Osteocyte (in vitro differentiated cells): ENCODE measurements around the gene CHST11. TPM values are rescaled to one million over a fixed set of nuclear protein-coding genes. Genes with fewer than 3 reads are reported as not detected.
"Not testable (repeated sequence)": the region's sequence is repeated elsewhere in the genome, so short reads cannot be mapped to it uniquely, and the experiment has no call there.

ENCODE experiments used
- DNase-seq: peaks from one replicate; pipeline ENCODE4 v3.0.0; 2021; ENCODE audit warnings: mixed read lengths; ENCODE audit not compliant: unreplicated experiment; ENCODE audit errors: extremely low spot score
- H3K27ac Mint-ChIP-seq: one replicate; pipeline ENCODE4 v1.8.0; 2021; ENCODE audit warnings: mild to moderate bottlenecking, mixed read lengths; ENCODE audit not compliant: unreplicated experiment
- H3K27me3 Mint-ChIP-seq: one replicate; pipeline ENCODE4 v1.8.0; 2021; ENCODE audit warnings: mixed read lengths; ENCODE audit not compliant: unreplicated experiment
- H3K36me3 Mint-ChIP-seq: one replicate; pipeline ENCODE4 v1.8.0; 2021; ENCODE audit warnings: mixed read lengths; ENCODE audit not compliant: unreplicated experiment
- H3K4me1 Mint-ChIP-seq: one replicate; pipeline ENCODE4 v1.8.0; 2021; ENCODE audit warnings: mixed read lengths; ENCODE audit not compliant: unreplicated experiment
- H3K4me3 Mint-ChIP-seq: one replicate; pipeline ENCODE4 v1.8.0; 2021; ENCODE audit warnings: mild to moderate bottlenecking, moderate library complexity, mixed read lengths; ENCODE audit not compliant: unreplicated experiment
- H3K9me3 Mint-ChIP-seq: one replicate; pipeline ENCODE4 v1.8.0; 2021; ENCODE audit warnings: mixed read lengths; ENCODE audit not compliant: unreplicated experiment
- CTCF ChIP-seq: fragments of 200-600 bp; sonication (generic); IDR thresholded peaks from 2 replicates; pipeline ENCODE4 v1.5.0; 2021; ENCODE audit warnings: antibody characterized with exemption, mild to moderate bottlenecking, moderate library complexity
- total RNA-seq: library from RNA; stranded (reverse); gene quantifications from 2 replicates; pipeline ENCODE4 v1.2.1, GENCODE V29; 2021

CHST11 gene
- total RNA-seq, 1 donor from 2014 or later, result 7.5 TPM

- H3K36me3 Mint-ChIP-seq, result peaks cover 2% of the 10 kb centered on the region
- DNase-seq, result no peak
- no peak overlapping the region for H3K4me3 Mint-ChIP-seq
- no peak for TF ChIP-seq CTCF
- H3K4me1 Mint-ChIP-seq, result peaks cover 35% of the 10 kb centered on the region
- H3K9me3 Mint-ChIP-seq, result peaks cover 6% of the 10 kb centered on the region
- H3K27me3 Mint-ChIP-seq, result peaks cover 3% of the 10 kb centered on the region
- H3K27ac Mint-ChIP-seq, result no peak overlapping the region
Measured at GRCh38 chr12:104526751-104527150, 70.0 kb downstream of the CHST11 start.

DNA sequence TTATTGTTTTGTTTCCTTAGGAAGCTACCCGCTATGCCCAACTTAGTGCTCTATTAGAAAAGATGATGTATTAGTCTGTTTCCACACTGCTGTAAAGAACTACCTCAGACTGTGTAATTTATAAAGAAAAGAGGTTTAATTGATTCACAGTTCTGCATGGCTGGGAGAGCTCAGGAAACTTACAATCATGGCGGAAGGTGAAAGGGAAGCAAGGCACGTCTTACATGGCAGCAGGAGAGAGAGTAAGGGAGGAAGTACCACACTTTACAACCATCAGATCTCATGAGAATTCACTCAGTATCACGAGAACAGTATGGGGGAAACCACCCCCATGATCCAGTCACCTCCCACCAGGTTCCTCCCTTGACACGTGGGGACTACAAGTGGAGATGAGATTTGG lies 70.9 kb downstream of the CHST11 start:
- peaks cover 30% of the 10 kb centered on the region for H3K4me1 Mint-ChIP-seq
- not testable (repeated sequence) for H3K9me3 Mint-ChIP-seq, DNase-seq, H3K4me3 Mint-ChIP-seq, H3K36me3 Mint-ChIP-seq, H3K27ac Mint-ChIP-seq, H3K27me3 Mint-ChIP-seq

DNA sequence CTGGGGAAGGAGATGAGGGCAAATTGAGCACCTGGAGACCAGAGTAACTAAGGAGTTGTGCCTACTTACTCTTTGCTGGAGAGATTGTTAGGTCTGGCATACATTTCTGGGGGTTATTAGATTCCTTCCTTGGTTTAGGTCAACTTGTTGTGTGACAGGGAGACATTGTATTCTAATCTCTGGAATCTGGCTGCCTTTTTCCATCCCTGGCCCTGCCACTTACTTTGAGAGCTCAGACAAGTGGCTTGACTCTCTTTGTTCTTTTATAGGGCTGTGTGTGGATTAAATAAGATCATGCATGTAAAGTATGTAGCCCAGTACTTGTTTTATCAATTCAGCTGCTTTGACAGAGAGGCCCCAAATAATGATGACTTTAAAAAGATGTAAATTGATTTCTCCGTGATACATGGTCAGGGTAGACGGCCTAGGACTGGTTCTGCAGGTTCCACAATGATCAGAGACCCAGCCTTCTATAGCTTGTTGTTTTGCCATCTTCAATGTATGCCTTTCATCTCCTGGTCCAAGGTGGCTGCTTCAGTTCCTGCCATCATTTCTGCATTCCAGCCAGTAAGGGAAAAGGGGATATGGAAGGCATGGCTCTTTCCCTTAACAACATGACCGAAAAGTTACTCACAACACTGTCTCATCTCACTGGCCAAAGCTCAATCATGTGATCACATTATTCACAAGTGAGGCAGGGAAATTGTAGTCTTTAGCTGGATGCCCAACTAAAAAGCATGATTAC lies 72.6 kb downstream of the CHST11 start:
- peaks cover 2% of the 10 kb centered on the region for H3K36me3 Mint-ChIP-seq
- no peak for TF ChIP-seq CTCF
- peaks cover 15% of the 10 kb centered on the region for H3K4me1 Mint-ChIP-seq
- peaks cover 3% of the 10 kb centered on the region for H3K27me3 Mint-ChIP-seq
- no peak for DNase-seq
- H3K9me3 Mint-ChIP-seq, result peaks cover 6% of the 10 kb centered on the region
- H3K27ac Mint-ChIP-seq, result no peak overlapping the region
- H3K4me3 Mint-ChIP-seq, result no peak overlapping the region

- no peak for TF ChIP-seq CTCF
- H3K4me3 Mint-ChIP-seq, result no peak overlapping the region
- peaks cover 3% of the 10 kb centered on the region for H3K27me3 Mint-ChIP-seq
- H3K4me1 Mint-ChIP-seq, result peaks cover 23% of the 10 kb centered on the region
- no peak overlapping the region for H3K27ac Mint-ChIP-seq
- H3K9me3 Mint-ChIP-seq, result peaks cover 6% of the 10 kb centered on the region
- DNase-seq, result no peak
- H3K36me3 Mint-ChIP-seq, result peaks cover under 1% of the 10 kb centered on the region
Measured at GRCh38 chr12:104532636-104533035, 75.9 kb downstream of the CHST11 start.

DNA sequence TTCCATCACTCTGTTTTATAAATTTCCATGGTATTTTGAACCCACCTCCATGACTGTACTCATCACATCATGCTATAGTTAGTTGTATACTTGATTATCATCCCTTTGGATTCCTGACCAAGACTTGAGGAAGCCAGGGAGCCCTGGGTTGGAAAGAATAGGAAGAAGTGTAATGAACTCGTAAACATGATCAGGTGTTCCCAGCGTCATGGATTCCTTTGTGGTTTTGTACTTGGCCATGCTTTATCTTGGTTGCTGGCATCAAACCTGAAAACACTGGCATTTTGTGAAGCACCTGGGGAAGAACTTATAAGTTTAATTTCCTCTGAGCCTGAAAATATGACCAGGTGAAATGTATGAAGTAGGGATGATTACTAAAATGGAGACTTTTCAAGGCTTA lies 76.4 kb downstream of the CHST11 start:
- H3K4me3 Mint-ChIP-seq, result no peak overlapping the region
- H3K4me1 Mint-ChIP-seq, result peaks cover 23% of the 10 kb centered on the region
- no peak for DNase-seq
- H3K27ac Mint-ChIP-seq, result no peak overlapping the region
- no peaks in the 10 kb centered on the region for H3K36me3 Mint-ChIP-seq
- H3K9me3 Mint-ChIP-seq, result peaks cover 6% of the 10 kb centered on the region
- TF ChIP-seq CTCF, result no peak
- peaks cover 3% of the 10 kb centered on the region for H3K27me3 Mint-ChIP-seq
